CD4-positive, alpha-beta T cell treated with Interleukin-4 for 4 hours (primary cell): ENCODE measurements around the gene FGF8.

ENCODE experiments used
- DNase-seq: peaks from one replicate; pipeline ENCODE4 v3.0.0-alpha.2; 2020

The FGF8 gene

DNA sequence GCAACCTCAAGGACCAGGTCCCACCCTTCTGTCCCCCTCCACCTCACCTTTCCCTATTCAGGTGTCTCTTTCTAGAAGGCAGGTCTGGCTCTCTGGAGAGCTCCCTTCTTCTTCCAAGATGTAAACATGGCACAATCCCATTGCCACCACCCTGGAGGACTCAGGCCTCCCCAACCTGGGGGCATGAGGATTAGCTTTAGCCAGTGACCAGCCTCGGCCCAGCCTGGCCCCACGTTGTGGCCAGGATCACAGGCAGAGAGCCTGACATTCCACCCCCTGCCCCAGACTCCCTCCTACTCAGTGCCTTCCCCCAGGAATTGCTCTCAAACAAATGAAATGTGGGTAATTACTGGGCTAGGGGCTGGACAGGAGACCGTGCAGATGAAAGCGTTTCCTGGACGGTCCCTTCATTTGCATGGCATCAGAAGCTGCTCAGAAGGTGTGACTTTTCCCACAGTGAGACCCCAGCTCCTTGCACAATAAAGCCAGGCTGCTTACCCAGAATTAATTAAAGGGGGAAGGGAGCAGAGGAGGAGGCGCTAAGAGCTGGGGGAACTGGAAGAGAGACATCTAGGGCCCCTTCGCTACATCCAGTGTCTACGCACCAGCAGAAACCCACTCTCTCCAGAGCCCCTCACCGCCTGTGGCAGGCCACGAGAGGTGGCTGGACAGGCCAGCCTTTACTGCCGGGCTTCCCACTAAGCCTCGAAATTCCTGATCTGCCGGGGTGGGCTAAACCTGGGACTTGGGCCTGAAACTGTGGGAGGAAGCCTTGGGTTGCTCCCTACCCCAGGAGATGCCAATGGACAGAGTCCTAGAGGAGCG, 7.7 kb downstream of the FGF8 start:
- no peak for DNase-seq

DNA sequence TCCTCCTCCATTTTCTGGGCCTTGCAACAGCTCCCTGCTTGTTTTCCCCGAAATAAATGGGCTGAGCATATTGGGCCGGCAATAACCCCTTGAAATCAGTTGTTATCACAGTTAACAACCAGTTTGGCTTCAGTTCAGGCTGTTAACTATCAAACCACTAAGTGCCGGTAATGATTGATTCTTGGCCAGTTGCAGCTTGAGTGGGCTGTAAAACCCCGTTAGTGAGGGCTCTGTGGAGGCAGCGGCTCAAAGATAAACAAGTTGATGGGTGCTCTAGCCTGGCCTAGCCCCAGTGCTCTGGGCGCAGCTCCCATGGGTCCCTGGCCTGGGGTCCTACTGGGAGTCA, 8.3 kb downstream of the FGF8 start:
- no peak for DNase-seq

DNA sequence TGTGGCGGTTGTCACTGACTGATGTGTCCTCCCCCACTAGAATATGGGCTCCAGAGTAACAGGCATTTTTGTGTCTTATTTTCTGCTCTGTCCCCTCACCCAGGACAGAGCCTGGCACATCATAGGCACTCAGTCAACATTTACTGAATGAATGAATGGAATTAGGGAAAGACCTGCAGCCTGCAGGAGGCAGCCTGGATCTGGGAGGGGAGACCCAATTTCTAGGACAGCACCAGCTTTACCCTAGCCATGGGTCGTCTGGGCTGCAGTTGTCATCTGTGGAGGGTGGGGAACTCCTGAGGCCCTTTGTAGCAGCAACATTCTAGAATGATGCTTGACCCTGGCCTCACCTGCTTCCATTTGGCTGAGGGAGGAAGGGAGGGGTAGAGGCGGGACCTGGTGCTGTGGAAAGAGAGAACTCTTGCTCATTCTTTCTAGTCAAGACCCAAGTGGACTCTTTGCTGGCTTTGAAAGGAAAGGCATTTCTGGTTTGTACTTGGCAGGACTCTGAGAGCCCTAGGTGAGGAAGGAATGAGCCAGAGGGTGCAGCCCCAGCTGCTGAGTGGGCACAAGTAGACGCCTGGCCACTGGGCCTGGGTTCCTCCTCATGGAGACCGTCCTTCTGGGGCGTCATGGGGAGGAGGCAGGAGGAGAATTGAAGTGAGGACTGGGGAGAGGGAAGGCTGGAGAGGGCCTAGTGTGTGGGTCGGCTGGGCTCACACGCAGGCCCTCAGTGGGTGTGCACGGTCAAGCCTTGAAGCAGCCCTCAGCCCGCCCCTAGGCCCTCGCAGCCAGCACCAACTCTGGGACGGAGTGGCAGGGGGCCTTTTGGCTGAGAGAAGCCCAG, 8.9 kb downstream of the FGF8 start:
- no peak for DNase-seq

DNA sequence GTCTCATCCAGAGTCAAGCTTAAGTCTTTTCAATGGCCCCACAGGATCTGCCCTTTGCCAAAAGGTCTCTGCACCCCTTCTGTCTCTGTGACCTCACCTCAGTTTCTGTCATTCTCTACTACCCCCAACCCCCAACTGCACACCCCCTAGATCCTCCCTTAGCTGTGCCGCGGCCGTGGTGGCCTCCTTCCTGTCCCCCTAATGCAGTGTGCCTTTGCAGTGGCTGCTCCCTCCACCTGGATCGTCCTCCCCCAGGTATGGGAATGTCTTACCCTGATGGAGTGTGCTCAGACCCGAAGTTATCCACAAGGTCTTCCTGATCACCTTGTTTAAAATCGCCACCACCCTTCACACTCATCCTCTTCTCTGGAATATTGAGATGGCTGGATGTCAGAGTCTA, 9.6 kb downstream of the FGF8 start:
- no peak for DNase-seq

DNA sequence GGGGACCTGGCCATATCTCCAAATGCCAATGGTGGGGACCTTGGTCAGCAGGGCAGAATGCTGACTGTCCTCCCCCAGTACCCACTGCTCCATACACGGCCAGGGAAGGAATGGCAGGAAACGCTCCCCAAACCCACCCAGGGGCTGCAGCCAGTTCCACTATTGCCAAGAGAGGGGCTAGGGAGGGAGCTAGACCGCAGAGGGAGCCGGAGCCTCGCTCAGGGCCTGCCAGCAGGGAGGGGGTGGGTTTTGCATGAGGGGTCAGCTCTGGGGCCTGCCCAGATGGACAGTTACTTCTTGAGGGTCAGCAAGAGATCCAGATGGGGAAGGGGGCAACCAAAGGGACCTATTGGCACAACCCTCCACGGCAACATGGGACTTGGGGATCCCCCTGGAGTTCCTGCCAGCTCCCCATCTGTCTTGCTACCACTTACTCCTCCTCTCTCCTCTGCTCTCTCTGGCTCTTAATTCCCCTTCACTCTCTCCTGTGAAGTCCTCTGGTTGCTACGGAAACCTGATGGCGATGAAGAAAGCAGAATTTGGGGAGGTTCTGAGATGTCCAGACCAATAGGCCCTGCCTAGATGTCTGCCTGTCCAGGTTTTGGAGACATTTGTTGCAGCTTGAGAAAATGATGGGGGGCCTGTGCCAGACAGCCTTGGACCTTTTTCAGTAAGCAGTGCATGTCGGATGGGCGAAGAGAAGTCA, 12.6 kb downstream of the FGF8 start:
- DNase-seq, result no peak

DNA sequence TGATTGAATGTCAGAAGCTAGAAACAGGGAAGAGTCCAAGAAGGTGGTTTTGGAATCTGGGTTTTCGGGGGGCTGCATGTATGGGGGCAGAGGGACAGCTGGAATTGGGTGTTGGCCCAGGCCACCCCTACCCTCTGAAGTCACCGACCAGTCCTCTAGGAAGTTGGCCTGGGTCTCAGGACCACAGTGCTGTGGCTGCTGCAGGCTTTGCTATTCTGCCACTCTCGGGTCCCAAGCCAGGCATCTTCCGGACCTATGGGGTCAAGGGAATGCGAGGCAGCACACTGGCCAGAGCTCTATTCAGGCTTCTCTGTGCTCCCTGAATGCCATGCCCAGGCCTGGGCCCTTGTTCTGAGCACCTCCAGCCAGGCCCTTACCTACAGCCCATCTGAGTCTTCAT, 13.2 kb downstream of the FGF8 start:
- DNase-seq, result no peak

DNA sequence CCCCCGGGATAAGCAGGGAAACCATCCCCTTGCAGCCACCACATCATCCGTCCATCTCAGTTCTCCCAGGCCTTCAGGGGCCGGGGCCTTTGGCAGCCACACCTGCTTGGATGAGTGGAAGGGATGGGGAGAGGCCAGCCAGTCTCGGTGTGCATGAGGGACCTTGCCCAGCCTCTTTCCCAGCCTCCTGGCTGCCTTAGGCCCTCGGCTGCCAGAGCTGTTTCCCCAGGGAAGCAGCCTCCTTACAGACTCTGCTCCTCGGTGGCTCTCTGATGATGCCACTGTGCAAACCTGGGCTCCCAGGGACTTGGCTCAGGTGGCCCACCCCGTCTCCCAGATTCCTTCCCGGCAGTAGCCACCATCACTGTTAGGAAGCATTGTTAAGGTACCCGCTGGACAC, 14.7 kb downstream of the FGF8 start:
- no peak for DNase-seq

DNA sequence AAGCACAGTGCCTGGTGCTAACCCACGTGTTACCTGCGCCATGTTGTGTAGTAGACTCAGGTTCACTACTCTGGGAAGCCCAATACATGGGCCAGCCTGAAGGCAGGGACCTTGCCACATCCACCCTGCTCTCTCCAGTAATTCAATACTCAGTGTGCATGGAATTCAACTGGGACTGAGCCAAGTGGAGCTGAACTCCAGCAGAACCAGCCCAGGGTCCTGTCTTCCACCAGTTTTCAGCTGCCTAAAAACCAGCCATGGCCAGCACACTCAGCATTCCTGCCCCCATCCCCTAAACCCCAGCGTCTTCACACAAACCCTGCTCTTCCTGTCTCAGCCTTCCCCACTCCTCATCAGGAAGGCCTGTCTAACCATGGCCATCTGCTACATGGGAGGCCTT, 15.4 kb downstream of the FGF8 start:
- DNase-seq, result no peak

DNA sequence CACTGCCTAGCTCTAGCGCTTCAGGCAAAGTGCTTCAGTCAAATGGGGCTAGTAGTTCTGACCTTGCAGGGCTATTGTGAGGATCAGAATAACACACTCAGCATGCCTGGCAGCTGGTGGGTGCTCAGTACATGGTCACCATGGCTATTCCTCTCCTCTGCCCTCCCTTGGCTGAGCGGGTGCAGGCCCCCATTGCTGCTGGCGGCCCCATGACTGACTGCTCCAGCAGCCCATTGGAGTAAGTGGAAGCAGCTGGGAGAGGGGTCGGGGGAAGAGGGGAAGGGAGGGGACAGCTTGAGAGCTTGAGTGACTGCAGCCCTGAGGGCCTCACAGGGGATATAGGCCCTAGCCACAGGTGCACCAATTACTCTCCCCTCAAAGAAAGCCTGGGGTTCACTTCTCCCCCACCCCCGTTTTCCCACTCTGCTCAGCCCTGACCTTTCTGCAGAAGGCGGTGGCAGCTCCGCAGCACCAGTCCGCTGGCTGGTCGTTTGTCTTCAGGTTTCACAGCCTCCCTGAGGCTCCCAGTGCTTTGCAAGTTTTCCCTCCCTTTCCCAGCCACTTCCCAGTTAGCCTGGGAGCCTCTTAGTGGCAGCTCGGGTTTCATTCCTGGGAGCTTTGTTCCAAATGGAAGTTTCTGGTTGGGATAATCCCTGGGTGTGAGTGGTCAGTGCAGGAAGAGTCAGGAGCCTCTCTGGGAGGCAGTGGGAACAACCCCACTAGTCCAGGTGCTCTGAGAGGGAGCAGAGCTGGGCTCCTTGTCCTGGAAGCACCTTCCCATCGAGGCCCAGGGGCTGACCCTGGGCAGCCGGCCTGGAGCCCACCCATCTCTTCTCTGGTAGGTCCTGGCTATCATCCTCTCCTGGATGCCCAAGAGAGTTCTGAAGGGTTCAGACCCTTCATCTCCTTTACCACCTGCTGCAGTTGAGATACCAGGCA, 16.3 kb downstream of the FGF8 start:
- no peak for DNase-seq

DNA sequence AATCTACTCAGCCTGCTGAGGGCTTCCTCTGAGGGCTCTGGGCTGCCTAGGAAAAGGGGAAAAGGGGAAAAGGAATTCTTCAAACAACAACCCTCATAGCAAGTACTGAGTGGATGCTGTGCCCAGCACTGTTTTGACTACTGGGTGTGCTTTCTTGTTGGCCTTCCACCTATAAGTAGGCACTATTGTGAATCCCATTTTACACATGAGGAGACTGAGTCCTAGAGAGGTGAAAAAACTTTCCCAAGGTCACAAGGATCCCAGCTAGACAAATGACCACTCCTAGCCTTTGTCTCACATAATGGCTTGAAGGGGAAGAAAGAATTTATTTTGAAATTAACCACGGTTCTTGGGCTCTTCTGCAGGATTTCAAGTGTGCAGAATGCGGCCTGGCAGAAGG, 17.1 kb downstream of the FGF8 start:
- no peak for DNase-seq

DNA sequence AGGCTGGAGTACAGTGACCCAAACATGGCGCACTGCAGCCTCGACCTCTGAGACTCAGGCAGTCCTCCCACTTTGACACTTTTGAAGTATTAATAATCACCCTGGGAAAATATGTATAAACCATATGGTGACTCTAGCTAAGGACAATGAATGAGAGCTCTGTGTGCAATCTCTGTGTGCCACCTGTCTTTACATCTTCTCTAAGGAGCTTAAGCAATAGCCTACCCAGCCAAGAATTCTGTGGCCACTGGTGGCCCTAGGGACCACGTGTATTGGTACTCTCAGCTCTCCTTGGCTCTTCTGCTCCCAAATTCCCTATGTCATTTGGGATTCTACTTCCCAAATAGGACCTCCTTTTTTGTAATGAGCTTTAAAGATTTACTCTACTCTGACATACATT, 23.7 kb downstream of the FGF8 start:
- DNase-seq, result no peak

DNA sequence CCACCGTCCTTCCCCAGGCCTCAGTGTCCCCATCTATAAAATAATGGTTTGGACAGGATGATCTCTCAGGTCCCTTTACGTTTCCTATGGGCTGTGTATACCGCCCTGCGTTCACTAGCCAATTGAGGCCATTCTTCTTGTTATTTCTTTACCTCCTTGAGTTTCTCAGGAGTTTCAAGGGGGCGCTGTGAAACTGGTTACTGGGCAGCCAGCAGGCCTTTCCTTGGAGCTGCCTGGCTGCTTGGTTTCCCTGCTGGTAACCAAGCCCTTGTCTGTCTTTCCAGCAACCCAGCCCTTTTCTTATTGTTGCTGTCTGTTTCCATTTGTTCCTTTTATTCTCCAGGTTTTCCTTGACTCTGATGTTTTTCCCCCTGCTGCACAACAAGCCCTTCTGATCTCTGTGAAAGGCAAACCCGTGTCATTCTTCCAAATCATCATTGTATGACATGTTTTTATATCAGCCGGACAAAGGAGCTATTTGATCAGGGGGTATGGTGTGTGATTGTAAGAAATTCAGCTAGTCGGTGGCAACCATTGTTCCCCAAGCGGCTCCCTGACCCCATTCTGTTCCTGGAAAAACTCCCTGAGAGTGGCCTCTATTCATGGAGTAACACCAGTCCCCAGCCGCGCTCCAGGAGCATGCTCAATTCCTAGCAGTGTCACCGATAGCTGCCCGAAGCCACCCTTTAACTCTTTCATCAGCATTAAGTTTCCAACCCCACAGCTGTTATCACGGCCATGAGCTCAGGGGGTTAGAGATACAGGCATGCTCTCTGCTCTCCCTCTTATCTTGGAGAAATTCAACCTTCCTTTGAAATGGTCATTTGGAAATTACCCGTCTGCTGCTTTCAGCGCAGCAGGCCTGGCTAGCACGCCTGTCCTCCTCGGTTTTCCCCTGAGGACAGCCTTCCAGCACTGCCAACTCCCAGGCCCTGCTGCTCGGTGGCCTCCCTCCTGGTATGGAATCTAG, 26.6 kb downstream of the FGF8 start:
- DNase-seq, result no peak

DNA sequence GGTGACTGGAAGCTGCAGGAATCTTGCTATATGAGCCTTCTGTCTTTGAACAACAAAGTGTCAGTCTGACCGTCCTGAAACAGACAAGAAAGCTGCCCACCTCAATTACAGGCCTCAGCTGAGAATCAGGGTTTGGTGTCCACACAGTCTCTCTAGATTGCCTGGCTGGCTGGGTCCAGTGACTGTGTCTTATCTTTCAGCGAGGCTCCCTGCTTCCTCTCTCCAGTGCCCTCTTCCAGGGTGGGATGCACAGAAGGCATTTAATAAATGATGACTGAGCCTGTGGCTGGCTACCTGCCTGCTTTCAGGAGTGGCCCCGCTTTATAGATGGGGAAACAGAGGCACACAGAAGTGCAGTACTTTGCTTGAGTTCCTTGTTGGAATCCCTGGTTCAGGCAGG, 27.4 kb downstream of the FGF8 start:
- no peak for DNase-seq

DNA sequence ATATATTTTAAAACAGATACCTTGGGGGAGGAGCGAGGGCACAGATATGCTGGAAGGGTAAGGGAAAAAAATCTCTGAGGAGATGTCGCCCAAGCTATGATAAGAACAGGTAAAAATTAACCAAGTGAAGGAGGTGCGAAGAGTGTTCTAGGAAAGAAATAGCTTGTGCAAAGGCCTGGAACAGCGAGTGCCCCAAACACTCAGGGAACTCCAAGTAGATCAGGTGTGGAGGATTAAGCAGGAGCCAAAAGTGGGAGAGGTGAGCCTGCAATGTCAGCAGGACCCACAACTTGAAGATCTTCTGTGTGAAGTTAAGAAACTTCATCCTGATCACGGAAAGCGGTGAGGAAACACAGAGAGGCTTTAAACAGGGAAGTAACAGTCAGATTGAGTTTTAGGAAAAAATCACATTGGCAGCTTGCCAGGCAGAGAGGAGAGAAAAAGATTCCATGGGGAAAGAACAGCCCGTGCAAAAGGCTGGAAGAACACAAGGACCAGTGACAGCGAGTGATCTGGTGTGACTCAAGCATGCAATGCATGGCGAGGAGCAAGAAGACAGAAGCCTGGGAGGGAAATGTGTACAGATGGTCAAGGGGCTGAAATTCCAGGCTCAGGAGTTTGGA, 30.7 kb downstream of the FGF8 start:
- DNase-seq, result no peak

DNA sequence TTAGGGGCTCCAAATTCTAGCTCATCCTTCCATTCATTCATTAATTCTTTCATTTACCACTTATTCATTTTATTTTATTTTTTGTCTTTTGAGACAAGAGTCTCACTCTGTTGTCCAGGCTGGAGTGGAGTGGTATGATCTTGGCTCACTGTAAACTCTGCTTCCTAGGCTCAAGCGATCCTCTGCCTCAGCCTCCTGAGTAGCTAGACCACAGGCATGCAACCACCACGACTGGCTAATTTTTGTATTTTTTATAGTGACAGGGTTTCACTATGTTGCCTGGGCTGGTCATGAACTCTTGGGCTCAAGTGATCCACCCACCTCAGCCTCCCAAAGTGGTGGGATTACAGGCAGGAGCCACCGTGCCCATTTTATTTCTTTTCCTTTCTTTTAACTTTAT, 31.6 kb downstream of the FGF8 start:
- DNase-seq, result no peak

DNA sequence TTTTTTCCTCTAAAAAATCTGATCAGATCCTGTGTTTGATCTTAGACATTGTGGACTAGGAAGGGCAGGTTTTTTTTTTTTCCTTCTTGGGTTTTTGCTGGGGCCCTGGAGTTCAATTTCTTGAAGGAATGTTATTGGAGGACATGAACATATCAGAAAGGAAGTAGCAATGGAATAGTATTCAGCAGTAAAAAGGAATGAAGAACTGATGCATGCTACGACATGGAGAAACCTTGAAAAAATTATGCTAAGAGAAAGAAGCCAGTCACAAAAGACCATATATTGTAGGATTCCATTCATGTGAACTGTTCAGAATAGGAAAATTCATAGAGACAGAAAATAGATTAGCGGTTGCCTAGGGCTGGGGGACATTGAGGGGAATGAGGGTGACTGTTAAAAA, 34.0 kb downstream of the FGF8 start:
- no peak for DNase-seq

DNA sequence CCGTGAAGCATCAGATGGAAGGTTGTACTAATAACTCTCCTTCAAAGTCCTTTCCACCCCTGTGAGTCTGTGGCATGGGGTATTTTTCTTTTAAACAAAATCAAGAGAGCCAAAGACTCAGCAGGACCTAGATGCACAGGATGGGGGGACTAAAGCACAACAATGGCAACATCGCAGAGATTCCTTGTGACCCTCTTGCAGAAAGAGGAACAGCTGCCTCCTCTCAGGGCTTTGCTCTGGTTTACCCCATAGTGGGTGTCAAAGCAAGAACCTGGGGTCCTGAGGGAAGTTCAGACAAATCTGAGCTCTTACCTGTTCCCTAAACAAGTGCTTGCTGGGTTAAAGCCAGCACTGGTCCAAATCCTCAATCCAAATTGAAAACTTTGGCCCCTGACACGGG, 39.2 kb downstream of the FGF8 start:
- no peak for DNase-seq

DNA sequence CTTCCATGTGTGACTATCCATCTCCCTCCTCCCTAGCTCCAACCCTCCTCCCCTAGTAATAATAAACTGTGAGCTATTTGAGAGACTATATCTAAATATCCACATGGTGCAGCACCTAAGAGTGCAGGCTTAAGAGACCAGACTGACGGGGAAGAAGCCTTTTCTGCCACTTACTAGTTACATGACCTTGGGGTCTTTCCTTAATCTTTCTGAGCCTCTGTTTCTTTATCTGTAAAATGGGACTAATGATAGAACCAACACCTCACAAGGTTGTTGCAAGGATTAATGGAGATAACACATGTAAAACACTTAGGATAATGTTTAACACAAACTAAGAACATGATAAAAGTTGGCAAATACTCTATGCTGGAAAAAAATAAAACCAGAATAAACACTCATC, 43.8 kb downstream of the FGF8 start:
- no peak for DNase-seq

DNA sequence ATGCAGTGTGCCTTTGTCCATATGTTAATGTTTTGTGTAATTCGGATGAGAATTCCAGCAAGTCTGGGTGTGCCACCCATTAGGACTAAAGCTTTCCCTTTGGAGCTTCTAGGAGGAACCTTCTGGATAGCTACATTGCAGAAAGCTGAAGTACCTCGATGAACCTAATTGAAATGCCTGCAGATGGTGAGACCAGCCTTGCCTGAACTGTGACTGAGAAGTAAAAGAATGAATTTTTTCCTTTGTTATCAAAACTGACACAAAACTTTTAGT, 49.9 kb downstream of the FGF8 start:
- no peak for DNase-seq

DNA sequence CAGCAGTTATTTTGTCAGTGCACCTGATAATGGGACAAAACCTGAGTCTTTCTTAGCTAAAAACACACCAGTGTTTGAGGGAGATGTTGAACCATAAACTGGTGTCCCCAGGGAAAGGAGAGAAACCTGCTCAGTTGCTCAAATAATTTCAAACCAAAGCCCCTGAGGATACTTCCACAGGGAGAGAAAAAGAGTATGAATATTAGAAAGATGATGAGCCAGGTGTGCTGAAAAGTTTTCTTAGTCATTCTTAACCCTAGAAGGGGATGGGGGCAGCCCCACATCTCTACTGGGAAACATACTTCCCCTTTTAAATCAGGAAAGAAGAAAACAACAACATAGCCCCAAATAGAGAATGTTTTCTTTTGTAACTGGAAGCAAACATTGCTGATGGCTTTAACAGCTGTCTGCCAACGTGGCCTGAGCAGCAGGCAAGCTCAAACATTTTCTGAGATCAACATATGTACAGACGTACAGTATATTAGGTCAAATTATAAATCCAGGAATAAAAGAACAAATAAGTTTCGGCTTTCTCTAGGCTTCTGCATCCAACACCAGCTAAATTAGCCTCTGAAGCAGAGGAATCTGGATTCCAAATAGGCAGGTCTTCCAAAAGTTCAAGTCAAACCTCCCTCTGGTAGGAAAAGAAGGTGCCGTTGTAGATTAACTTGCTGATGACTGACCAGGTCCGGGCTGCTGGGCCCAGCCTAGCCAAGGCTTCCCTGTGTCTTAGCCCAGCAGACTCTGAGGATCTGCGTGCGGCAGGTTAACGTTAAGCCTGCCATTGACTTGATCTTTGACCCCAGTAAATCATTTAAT, 50.4 kb downstream of the FGF8 start:
- no peak for DNase-seq
